UCSD-AML1 (cell line): ENCODE measurements around the gene STEAP1B.
"Not testable (repeated sequence)": the region's sequence is repeated elsewhere in the genome, so short reads cannot be mapped to it uniquely, and the experiment has no call there.

Source experiments
- DNase-seq: peaks from one replicate; lab custom pipeline; 2025; ENCODE audit not compliant: unreplicated experiment; lab: John Stamatoyannopoulos, UW

The STEAP1B gene

DNA sequence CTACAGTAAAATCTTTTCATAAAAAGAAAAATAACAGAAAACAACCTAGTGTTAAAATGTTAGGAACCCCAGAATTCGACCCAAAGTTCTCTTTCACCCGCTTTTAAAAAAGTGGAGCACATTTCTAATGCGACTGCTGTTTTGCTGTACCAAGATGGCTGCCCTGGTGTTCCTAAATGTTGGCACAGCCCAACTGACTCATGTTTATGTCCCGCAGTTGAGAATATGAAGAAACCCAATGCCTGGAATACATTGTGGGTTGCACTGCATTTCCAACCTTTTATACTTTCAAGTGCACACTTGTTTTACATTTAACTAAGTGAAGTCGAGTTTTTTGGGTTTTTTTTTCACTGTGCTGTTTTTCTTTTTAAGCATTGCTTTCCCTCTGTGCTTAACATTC, 944 bp downstream of the STEAP1B start:
- DNase-seq, result no peak

DNA sequence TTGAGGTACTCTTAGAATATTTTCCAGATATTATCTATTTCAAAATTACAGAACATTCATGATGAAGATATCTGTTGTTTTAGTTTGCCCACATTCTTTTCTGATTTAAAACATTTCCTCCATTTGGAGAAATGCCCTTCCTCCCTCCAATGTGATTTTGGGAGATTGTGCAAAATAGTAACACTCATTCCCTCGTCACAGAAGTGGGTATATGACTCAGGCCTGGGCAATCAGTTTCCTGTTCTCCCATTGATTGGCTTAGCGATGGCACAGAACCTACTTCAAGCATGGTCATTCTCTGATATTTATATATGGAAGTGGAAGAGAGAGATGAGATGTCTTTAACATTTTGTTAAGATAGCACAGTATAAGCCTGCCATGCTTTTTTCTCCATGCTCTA, 3.1 kb downstream of the STEAP1B start:
- DNase-seq, result not testable (repeated sequence)

DNA sequence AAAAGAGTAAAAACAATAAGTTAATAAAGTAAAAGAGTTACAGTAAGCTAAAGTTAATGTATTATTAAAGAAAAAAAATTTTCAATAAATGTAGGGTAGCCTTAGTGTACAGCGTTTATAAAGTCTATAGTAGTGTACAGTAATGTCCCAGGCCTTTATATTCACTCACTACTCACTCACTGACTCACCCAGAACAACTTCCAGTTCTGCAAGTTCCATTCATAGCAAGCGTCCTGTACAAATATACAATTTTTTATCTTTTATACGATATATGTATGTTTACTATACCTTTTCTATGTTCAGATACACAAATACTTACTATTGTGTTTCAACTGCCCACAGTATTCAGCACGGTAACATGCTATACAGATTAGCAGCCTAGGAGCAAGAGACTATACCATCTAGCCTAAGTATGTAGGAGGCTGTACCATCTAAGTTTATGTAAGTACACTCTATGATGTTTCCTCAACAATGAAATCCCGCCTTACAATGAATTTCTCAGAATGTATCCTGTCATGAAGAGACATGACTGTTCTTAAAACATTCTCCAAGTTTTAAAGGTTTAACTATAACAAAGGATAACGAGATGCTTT, 3.6 kb downstream of the STEAP1B start:
- not testable (repeated sequence) for DNase-seq

DNA sequence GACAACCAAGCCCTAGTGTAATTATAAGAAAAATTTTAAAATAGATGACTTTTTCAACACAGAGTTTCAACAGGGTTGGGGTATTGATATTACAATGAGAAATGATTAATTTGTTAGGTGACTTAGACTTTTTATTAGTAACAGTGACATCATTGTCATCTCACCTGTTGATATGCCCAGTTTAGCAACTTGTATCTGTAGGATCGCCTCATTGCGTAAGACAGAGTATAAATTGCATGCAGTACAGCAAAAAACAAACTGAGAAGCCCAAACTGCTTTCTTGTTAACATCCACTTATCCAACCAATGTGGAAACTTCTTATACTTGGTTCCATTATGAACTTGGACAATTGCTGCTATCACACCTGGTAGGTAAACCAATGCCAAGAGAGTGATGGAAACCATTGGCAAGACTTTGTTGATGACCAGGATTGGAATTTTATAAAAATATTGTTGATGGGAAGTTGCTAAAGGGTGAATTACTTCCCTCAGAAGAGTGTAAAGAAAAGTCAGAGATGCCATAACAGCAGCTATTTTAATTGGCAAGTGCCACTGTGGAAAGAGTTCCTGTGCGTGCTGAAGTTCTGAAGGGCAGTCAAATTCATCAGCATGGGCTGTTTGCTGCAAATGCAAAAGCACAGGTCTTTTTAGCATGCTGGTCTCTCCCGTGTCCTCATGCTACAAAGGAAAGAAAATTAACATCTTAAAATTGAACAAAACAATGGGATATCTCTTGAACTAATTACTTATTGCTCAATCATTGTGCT, 6.6 kb downstream of the STEAP1B start:
- not testable (repeated sequence) for DNase-seq

DNA sequence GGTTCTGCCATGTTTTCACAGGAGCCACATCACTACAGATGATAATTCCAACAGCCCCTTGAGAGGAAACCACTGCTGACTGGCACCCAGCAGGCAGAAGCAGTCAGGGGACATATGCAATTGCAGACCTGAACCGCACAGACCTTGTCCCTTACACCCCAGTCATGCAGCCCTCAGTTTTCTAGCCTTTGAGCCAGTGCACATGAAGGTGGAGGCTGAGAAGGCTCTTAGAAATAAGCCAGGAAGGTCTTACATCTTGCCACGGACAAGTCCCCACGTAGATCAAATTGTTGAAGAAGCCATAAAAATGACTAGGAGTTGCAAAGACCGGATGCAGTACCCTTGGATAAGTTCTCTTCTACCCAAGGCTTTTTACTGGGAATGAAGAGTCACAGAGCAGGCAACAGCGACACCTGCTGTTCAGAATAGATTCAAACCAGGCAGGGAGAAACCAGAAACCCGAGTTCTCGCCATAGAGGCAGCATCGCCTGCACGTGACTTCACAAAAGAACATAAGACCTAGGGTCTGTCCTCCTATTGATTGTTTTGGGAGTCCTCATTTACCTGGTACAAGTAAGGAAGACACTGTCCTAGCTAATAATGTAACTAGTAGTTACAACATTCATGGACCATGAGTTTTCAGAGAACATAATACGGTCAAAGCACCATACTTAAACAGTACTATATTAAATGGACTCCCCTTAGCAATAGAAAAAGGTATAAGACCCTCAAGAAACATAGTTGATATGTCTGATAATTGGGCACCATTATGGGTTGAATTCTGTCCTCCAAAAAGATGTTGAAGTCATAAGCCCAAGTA, 11.1 kb downstream of the STEAP1B start:
- DNase-seq, result peak; percentile 17

DNA sequence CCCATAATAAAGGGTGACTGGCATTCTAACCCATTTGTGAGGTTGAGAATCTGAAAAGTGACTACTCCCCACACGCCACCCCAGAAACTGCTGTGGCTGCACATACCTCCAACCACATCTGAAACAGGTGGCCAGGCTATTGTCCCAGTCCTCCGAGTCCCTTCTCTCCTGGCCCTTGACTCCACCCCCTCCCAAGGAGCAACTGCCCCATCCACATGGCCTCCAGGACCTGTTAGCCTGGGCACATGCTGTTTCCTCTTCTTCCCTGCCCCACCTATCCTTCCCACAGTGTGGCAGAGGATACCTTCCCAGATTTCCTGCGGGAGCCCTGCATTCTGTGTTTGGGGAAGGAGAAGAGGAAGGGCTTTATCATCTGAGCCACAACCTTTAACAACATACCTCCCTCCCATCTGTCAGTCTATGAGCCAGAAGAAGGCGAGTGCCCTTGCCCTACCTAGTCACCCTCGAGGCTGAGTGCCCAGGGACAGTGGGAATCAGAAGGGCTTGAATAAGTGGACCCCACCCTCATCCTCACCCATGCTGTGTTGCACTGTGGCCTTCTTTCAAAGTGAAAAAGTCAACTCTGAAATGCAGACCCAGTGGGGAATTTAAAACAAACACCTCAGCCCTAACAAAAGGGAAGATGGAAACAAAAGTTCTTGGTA, 11.9 kb downstream of the STEAP1B start:
- no peak for DNase-seq

DNA sequence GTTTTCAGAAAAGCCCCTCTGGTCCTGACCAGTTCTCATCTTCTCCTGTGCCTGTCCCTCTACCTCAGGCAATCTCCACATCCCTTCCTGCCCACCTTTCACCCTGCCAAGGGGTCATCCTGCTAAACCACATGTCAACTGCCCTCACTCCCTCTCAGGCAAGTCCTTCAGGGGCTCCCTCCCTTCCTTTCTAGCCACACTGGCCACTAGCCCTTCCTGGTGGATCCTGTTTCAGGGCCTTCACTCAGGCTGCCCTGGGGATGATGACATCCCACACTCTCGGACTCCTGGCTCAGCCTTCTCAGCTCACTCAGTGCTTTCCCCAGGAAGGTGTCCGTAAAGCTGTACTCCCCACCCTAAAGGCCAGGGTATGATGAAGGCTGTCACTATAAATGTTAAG, 13.4 kb downstream of the STEAP1B start:
- DNase-seq, result no peak

DNA sequence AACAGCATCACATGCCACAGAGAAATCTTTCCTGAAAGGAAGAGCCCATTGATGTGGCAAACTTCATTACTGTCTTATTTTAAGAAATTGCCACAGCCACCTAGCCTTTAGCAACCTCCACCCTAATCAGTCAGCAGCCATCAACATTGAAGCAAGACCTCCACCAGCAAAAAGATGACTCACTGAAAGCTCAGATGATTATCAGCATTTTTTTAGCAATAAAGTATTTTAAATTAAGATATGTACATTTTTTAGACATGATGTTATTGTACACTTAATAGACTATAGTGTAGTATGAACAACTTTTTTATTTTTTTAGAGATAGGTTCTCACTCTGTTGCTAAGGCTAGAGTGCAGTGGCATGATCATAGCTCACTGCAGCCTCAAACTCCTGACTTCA, 14.8 kb downstream of the STEAP1B start:
- no peak for DNase-seq

DNA sequence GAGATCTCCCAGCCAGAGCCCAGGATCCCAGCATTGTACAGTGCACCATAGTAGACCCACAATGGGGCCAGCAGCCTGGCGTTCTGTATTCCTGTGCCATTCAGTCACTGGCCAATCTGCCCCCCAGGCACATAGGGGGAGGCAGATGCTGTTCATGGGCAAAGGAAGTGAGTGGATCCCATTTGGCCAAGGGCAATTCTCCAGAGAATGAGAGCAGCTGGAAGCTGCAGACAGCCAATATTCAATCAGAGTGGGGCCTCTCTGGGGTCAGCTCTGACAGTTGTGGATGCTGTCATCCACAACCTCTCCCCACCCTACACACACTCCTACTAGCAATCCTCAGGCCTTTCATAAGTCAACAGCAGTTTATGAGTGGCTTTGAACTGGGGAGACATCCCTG, 17.5 kb downstream of the STEAP1B start:
- DNase-seq, result no peak

DNA sequence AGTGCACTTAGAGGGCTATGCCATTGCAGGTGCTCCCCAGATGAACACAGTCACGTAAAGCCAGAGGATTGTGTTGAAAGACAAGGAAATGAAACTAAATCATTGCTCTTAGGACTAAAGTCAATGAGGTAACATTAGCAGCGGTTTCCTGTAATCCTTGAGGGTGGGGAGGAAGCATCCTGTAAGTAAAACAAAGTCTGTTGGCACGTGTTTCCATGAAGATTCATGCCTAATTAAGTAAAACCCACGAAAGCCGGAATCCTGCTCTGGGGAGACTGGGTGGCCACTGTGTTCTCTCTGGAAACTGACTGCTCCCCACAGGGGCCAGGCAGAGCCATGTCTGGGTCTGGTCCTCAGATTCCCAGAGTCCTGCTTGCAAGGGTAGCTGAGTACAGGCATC, 18.3 kb downstream of the STEAP1B start:
- no peak for DNase-seq

DNA sequence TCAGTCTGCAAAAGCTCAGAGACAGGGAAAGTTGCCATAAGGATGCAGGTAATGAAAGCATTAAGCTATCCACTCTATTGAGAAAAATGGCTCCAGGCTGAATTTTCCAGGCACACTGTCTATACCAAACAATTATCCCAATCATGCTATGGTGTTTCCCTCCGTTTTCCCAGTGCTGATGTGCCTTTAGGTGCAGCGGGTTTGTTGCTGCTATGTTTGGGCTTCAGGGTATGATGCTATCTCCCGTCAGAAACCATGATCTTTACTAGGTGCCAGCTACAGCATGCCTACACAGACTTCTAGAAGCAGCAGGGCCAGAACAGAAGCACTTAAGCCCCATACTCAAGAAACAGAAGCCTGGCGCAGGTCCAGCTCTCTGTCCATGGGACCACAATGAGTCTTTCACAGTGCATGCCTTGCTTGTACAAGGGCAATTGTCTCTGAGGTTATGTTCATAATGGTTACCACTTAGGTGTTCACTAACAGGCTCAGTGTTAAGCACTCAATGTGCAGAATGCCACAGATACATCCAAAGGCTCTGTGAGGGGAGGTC, 19.4 kb downstream of the STEAP1B start:
- no peak for DNase-seq

DNA sequence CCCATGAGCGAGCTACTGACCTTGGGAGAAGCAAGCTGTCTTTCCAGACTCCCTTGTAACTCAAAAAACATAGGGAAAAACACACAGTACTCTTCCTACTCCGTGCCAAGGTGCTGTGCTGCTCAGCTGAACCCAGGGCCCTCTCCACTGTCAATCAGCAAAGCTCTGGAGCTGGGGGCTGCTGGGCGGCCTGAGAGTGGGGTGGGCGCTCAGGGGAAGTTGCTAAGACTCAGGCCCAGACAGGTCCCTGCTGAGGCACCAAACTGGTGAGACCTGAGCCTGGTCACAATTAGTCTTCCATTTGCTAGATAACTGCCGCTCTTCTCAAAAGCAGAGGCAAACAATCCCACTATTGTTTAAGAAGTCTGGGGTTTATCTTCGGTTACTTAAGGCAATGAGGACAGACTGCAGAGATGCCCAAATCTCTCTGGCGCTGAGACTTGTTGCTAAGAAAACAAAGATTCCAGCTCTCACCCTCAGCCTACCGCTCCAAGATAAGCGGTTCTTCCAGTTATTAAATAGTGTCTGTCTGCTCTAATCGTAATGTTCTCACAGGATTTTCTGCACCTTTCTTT, 22.0 kb downstream of the STEAP1B start:
- no peak for DNase-seq

DNA sequence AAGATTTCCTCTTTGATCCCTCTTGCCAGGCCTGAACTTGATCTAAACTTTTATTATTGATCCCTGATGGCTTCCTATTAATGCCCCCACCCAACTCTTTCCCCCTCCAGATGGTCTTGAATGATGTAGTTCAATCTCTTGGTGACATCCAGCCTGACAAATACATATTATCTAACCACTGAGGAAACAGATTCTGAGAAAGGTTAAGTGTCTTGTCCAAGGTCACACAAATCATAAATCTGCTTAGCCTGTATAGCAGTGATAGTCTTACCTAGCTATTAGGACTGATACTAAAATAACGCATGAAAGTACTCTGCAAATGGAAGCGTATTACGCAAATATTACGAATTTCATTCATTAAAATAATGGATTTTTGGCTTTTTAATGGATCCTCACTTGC, 22.7 kb downstream of the STEAP1B start:
- no peak for DNase-seq

DNA sequence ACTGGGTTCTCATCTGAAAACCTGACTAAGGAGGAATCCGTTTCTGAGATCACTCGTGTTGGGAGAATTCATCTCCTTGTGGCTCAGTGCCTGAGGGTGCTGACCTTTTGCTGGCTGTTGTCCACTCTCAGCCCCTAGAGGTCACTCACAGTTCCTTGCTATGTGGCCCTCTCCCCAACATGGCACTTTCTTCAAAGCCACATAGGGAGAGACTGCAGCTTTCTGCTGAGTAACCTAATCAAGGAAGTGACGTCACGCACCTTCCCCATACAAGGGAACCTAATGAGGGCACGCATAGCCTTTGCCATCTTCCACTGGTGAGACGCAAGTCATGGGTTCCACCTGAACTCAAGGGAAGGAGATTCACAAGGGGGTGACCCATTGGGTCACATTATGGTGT, 23.2 kb downstream of the STEAP1B start:
- DNase-seq, result no peak

DNA sequence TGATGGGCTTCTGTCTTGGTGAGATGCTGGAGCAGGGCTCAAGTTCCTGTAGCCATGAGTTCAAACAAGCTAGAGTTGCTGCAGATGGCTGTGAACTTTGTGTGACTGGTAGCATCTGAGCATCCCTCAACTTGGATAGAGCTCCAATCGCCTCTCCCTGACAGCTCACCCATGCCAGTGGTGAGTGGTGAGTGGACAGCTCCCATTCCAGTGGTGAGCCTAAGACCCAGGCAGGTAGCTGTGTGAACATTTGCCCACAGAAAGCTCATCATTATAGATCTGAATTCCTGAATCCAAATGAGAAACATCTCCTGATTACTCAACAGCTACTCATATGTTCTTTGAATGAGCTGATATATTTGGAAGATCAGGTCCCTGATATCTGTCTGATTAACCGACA, 25.3 kb downstream of the STEAP1B start:
- DNase-seq, result no peak

DNA sequence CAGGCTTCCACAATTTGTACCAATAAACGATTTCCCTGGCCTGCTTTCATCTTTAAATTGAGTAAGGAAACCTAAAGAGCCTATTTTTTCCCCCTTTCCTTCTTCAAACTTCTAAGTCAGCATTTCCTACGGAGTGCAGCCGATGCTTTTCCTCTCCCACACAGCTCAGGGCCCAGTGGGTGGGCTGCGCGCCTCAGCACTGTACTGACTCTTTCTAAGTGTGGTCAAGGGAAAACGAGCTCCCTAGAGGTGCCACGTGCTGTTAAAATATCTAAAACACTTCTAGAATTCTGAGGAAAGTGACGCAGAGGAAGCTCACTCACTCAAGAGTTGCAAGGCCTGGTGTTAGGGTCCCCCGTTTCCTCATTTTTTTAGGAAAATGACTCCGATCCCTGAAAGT, 29.0 kb downstream of the STEAP1B start:
- DNase-seq, result no peak

DNA sequence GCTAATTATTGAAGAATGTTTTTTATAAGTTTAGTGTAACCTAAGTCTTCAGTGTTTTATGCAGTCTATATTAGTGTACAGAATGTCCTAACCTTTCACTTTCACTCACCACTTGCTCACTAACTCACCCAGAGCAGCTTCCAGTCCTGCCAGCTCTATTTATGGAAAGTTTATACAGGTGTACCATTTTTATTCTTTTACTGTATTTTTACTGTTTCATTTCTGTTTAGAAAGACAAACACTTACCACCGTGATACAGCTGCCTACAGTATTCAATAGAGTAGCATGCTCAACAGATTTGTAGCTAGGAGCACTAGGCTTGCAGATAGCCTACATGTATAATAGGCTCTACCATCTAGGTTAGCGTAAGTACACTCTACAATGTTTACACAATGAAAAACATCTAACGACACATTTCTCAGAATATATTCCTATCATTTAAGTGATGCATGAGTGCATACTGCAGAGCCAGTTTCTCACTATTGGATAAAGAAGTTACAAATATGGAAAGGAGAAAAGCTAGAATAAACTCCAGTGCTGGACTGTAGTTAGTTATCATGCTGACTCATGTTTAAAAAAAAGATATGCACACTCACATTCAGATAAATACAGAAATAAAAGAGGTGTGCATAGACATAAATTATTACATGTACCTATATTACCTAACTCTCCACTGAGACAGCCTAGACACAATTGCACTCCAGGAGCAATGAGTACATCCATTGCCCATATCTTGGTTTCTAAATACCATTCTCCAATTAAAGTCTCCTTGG, 30.4 kb downstream of the STEAP1B start:
- no peak for DNase-seq

DNA sequence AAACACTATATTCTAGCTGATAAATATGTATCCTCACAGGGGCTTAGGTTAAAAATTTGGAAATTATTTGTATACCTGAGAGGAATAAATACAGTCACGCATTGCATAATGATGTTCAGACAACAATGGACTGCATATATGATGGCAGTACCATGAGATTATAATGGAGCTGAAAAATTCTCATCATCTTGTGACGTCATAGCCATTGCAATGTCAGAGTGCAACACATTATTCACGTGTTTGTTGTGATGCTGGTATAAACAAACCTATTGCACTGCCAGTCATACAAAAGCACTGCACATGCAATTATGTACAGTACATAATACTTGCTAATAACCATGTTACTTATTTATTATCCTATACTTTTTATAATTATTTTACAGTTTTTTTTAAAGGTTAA, 31.4 kb downstream of the STEAP1B start:
- DNase-seq, result no peak

DNA sequence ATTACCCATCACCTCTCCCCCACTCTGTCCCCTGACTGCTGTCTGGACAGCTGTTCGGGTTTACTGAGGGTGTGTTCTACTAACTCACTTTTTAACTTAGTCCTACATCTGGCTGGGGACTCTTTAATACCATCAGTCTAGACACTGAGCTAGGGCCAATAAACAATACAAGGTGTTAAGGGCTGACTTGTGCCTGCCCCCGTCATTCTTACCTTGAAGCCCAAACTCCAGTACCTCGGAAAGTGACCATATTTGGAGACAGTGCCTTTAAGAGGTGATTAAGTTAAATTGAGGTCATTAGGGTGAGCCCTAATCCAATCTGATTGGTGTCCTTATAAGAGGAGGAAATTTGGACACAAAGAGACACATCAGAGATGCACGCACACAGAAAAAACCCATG, 35.7 kb downstream of the STEAP1B start:
- DNase-seq, result no peak

DNA sequence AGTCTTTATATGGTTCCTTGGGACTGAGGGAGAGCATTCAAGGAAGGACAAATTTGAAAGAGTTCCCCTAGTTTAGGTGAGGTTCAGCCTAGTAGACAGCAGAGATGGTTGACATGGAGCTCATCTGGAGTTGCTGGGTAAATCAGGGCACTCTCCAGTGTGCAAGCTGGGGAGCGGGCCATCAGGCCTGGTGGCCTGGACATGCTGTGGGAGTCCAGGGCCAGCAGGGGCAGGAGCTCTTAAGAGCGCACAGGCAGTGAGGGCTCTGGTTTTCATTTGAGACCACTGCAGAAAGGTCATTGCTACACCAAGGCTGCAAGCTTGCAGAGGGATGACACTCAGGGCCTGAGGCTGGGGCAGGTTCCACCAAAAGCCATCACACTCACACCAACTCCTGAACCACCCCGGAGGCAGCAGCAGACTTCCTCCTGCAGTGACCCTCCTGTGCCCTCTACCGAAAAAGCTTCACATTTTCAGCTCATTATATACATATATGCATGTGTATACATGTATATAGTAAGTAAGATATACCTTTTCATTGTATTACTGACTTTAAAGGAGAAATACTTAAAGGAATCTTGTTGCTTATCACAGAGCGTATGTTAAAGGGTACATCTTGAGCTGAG, 39.5 kb downstream of the STEAP1B start:
- no peak for DNase-seq
